ENCODE results near the gene ADCY2.

Gene ADCY2

GRCh38 chr5:7754490-7754889 is 358.6 kb downstream of the ADCY2 start:
- no peaks in the 10 kb centered on the region for H3K9me3 ChIP-seq (ENCODE audit: control insufficient read depth, low read length)
- H3K4me1 ChIP-seq (ENCODE audit: control insufficient read depth, insufficient read depth, low read length, poor library complexity, severe bottlenecking) = peaks cover 3% of the 10 kb centered on the region
- 94% methylated on average over 3 of the region's 6 CpGs; no CpG with 5 or more reads in 1 of the 2 experiments for WGBS, 2 experiments (ENCODE audit: insufficient coverage in 2 of 2)
- no peak overlapping the region for H3K27ac ChIP-seq (ENCODE audit: low read depth, low read length, severe bottlenecking)
- no peaks in the 10 kb centered on the region for H3K36me3 ChIP-seq (ENCODE audit: control insufficient read depth, insufficient read depth, low read length)
- H3K4me3 ChIP-seq (ENCODE audit: extremely low read depth, insufficient read depth, low read length, poor library complexity, severe bottlenecking) = no peak overlapping the region

- Histone ChIP-seq H3K4me1 (ENCODE audit: control insufficient read depth, insufficient read depth, low read length, poor library complexity, severe bottlenecking) (peaks cover 8% of the 10 kb centered on the region), H3K27ac (ENCODE audit: low read depth, low read length, severe bottlenecking) (no peak overlapping the region), H3K4me3 (ENCODE audit: extremely low read depth, insufficient read depth, low read length, poor library complexity, severe bottlenecking) (no peak overlapping the region), H3K9me3 (ENCODE audit: control insufficient read depth, low read length) (no peaks in the 10 kb centered on the region), H3K36me3 (ENCODE audit: control insufficient read depth, insufficient read depth, low read length) (no peaks in the 10 kb centered on the region)
- 43 to 80% methylated on average over 6 to 7 of the region's 13 CpGs for WGBS, 2 experiments (ENCODE audit: insufficient coverage in 2 of 2)
Observed at GRCh38 chr5:7754997-7755596, 359.2 kb downstream of the ADCY2 start.

- Histone ChIP-seq H3K9me3 (ENCODE audit: control insufficient read depth, low read length) (no peaks in the 10 kb centered on the region), H3K4me1 (ENCODE audit: control insufficient read depth, insufficient read depth, low read length, poor library complexity, severe bottlenecking) (peaks cover 8% of the 10 kb centered on the region), H3K27ac (ENCODE audit: low read depth, low read length, severe bottlenecking) (no peak overlapping the region), H3K4me3 (ENCODE audit: extremely low read depth, insufficient read depth, low read length, poor library complexity, severe bottlenecking) (no peak overlapping the region), H3K36me3 (ENCODE audit: control insufficient read depth, insufficient read depth, low read length) (no peaks in the 10 kb centered on the region)
- 96% methylated on average over 3 of the region's 5 CpGs; no CpG with 5 or more reads in 1 of the 2 experiments for WGBS, 2 experiments (ENCODE audit: insufficient coverage in 2 of 2)
Observed at GRCh38 chr5:7755958-7756357, 360.0 kb downstream of the ADCY2 start.

GRCh38 chr5:7756453-7756852 is 360.5 kb downstream of the ADCY2 start:
- H3K27ac ChIP-seq (ENCODE audit: low read depth, low read length, severe bottlenecking) = no peak overlapping the region
- H3K4me3 ChIP-seq (ENCODE audit: extremely low read depth, insufficient read depth, low read length, poor library complexity, severe bottlenecking) = no peak overlapping the region
- H3K4me1 ChIP-seq (ENCODE audit: control insufficient read depth, insufficient read depth, low read length, poor library complexity, severe bottlenecking) = peaks cover 8% of the 10 kb centered on the region
- no peaks in the 10 kb centered on the region for H3K9me3 ChIP-seq (ENCODE audit: control insufficient read depth, low read length)
- WGBS, 2 experiments (ENCODE audit: insufficient coverage in 2 of 2) = 79 to 87% methylated on average over 3 to 4 of the region's 4 CpGs
- H3K36me3 ChIP-seq (ENCODE audit: control insufficient read depth, insufficient read depth, low read length) = no peaks in the 10 kb centered on the region

- Histone ChIP-seq H3K4me1 (ENCODE audit: control insufficient read depth, insufficient read depth, low read length, poor library complexity, severe bottlenecking) (peaks cover 8% of the 10 kb centered on the region), H3K27ac (ENCODE audit: low read depth, low read length, severe bottlenecking) (no peak overlapping the region), H3K36me3 (ENCODE audit: control insufficient read depth, insufficient read depth, low read length) (no peaks in the 10 kb centered on the region), H3K9me3 (ENCODE audit: control insufficient read depth, low read length) (no peaks in the 10 kb centered on the region), H3K4me3 (ENCODE audit: extremely low read depth, insufficient read depth, low read length, poor library complexity, severe bottlenecking) (no peak overlapping the region)
- WGBS, 2 experiments (ENCODE audit: insufficient coverage in 2 of 2) = 89 to 90% methylated on average over 6 to 7 of the region's 8 CpGs
Observed at GRCh38 chr5:7759257-7759871, 363.4 kb downstream of the ADCY2 start.

- no peaks in the 10 kb centered on the region for H3K9me3 ChIP-seq (ENCODE audit: control insufficient read depth, low read length)
- no peak overlapping the region for H3K27ac ChIP-seq (ENCODE audit: low read depth, low read length, severe bottlenecking)
- H3K4me3 ChIP-seq (ENCODE audit: extremely low read depth, insufficient read depth, low read length, poor library complexity, severe bottlenecking) = no peak overlapping the region
- H3K4me1 ChIP-seq (ENCODE audit: control insufficient read depth, insufficient read depth, low read length, poor library complexity, severe bottlenecking) = peaks cover 8% of the 10 kb centered on the region
- H3K36me3 ChIP-seq (ENCODE audit: control insufficient read depth, insufficient read depth, low read length) = no peaks in the 10 kb centered on the region
- WGBS, 2 experiments (ENCODE audit: insufficient coverage in 2 of 2) = 88 to 91% methylated on average over 8 of the region's 8 CpGs
Observed at GRCh38 chr5:7759951-7760580, 364.1 kb downstream of the ADCY2 start.

- no peak overlapping the region for H3K4me3 ChIP-seq (ENCODE audit: extremely low read depth, insufficient read depth, low read length, poor library complexity, severe bottlenecking)
- no peaks in the 10 kb centered on the region for H3K36me3 ChIP-seq (ENCODE audit: control insufficient read depth, insufficient read depth, low read length)
- H3K9me3 ChIP-seq (ENCODE audit: control insufficient read depth, low read length) = no peaks in the 10 kb centered on the region
- no peak overlapping the region for H3K27ac ChIP-seq (ENCODE audit: low read depth, low read length, severe bottlenecking)
- 92 to 100% methylated on average over 2 of the region's 2 CpGs for WGBS, 2 experiments (ENCODE audit: insufficient coverage in 2 of 2)
- H3K4me1 ChIP-seq (ENCODE audit: control insufficient read depth, insufficient read depth, low read length, poor library complexity, severe bottlenecking) = peaks cover 8% of the 10 kb centered on the region
Observed at GRCh38 chr5:7762267-7762666, 366.3 kb downstream of the ADCY2 start.

GRCh38 chr5:7763621-7764072 is 367.7 kb downstream of the ADCY2 start:
- WGBS, 2 experiments (ENCODE audit: insufficient coverage in 2 of 2) = 91 to 97% methylated on average over 4 to 5 of the region's 9 CpGs
- H3K9me3 ChIP-seq (ENCODE audit: control insufficient read depth, low read length) = no peaks in the 10 kb centered on the region
- H3K4me1 ChIP-seq (ENCODE audit: control insufficient read depth, insufficient read depth, low read length, poor library complexity, severe bottlenecking) = peaks cover 8% of the 10 kb centered on the region
- no peak overlapping the region for H3K4me3 ChIP-seq (ENCODE audit: extremely low read depth, insufficient read depth, low read length, poor library complexity, severe bottlenecking)
- no peaks in the 10 kb centered on the region for H3K36me3 ChIP-seq (ENCODE audit: control insufficient read depth, insufficient read depth, low read length)
- H3K27ac ChIP-seq (ENCODE audit: low read depth, low read length, severe bottlenecking) = no peak overlapping the region

- Histone ChIP-seq H3K4me1 (ENCODE audit: control insufficient read depth, insufficient read depth, low read length, poor library complexity, severe bottlenecking) (peaks cover 5% of the 10 kb centered on the region), H3K9me3 (ENCODE audit: control insufficient read depth, low read length) (no peaks in the 10 kb centered on the region), H3K27ac (ENCODE audit: low read depth, low read length, severe bottlenecking) (no peak overlapping the region), H3K36me3 (ENCODE audit: control insufficient read depth, insufficient read depth, low read length) (no peaks in the 10 kb centered on the region), H3K4me3 (ENCODE audit: extremely low read depth, insufficient read depth, low read length, poor library complexity, severe bottlenecking) (no peak overlapping the region)
- 100% methylated on average over 1 of the region's 1 CpG; no CpG with 5 or more reads in 1 of the 2 experiments for WGBS, 2 experiments (ENCODE audit: insufficient coverage in 2 of 2)
Observed at GRCh38 chr5:7764452-7764851, 368.5 kb downstream of the ADCY2 start.

GRCh38 chr5:7770436-7770835 is 374.5 kb downstream of the ADCY2 start:
- WGBS, 2 experiments (ENCODE audit: insufficient coverage in 2 of 2) = 77% methylated on average over 2 of the region's 2 CpGs; no CpG with 5 or more reads in 1 of the 2 experiments
- no peak overlapping the region for H3K27ac ChIP-seq (ENCODE audit: low read depth, low read length, severe bottlenecking)

GRCh38 chr5:7772141-7772540 is 376.2 kb downstream of the ADCY2 start:
- H3K27ac ChIP-seq (ENCODE audit: low read depth, low read length, severe bottlenecking) = no peak overlapping the region
- H3K9me3 ChIP-seq (ENCODE audit: control insufficient read depth, low read length) = no peaks in the 10 kb centered on the region
- H3K4me1 ChIP-seq (ENCODE audit: control insufficient read depth, insufficient read depth, low read length, poor library complexity, severe bottlenecking) = no peaks in the 10 kb centered on the region
- WGBS, 2 experiments (ENCODE audit: insufficient coverage in 2 of 2) = 83 to 90% methylated on average over 6 of the region's 6 CpGs
- no peak overlapping the region for H3K4me3 ChIP-seq (ENCODE audit: extremely low read depth, insufficient read depth, low read length, poor library complexity, severe bottlenecking)
- no peaks in the 10 kb centered on the region for H3K36me3 ChIP-seq (ENCODE audit: control insufficient read depth, insufficient read depth, low read length)

More at GRCh38 chr5:7770436-7770835, 374.5 kb downstream of the ADCY2 start:
- no peaks in the 10 kb centered on the region for H3K9me3 ChIP-seq (ENCODE audit: control insufficient read depth, low read length)
- no peak overlapping the region for H3K4me3 ChIP-seq (ENCODE audit: extremely low read depth, insufficient read depth, low read length, poor library complexity, severe bottlenecking)
- no peaks in the 10 kb centered on the region for H3K4me1 ChIP-seq (ENCODE audit: control insufficient read depth, insufficient read depth, low read length, poor library complexity, severe bottlenecking)
- no peaks in the 10 kb centered on the region for H3K36me3 ChIP-seq (ENCODE audit: control insufficient read depth, insufficient read depth, low read length)

Measured in mesodermal cell (in vitro differentiated cells).